H1 (cell line): Measurements from ENCODE around the gene YIF1A. TPM values are rescaled to one million over a fixed set of nuclear protein-coding genes. Genes with fewer than 3 reads are reported as not detected.

ENCODE experiments used
- ASH2L ChIP-seq: fragments of 200-600, 300-600 bp; sonication (generic); IDR thresholded peaks from one replicate; pipeline ENCODE4 v1.7.1; 2017; ENCODE audit warnings: low read length
- SIRT6 ChIP-seq: IDR thresholded peaks from one replicate; pipeline ENCODE4 v1.7.1; 2012; ENCODE audit warnings: low read length, inconsistent platforms
- TEAD4 ChIP-seq: IDR thresholded peaks from 2 replicates; pipeline ENCODE4 v1.6.1; 2012; ENCODE audit warnings: low read depth, low read length, inconsistent platforms, mixed read lengths
- polyA plus RNA-seq, 7 experiments: library from polyadenylated mRNA; depleted of rRNA in 3 of 7; stranded (reverse) in 5 of 7; unstranded in 2 of 7; fragments of >200 nt in 5 of 7; fragments of 200-250 nt in 2 of 7; gene quantifications; 1 replicate in 5 of 7; 2 replicates in 1 of 7; 4 replicates in 1 of 7; pipeline versions ENCODE4 v1.2.1 to v1.2.3, GENCODE V29; 2011 to 2013; ENCODE audit warnings: missing spikeins in 2 of 7, mixed read lengths in 2 of 7
- total RNA-seq: library from RNA; stranded (reverse); fragmentation: NEBNext Ultra II Directional; extraction: Animal tissue kit (Norgen Biotek cat#: 25700); gene quantifications from 2 replicates; pipeline ENCODE4 v1.2.1, GENCODE V29; 2021
- TF ChIP-seq, protein P1 (sequence below): fragments of 300-600 bp; sonication (generic); IDR thresholded peaks from 2 replicates; pipeline ENCODE4 v1.7.1; 2012; ENCODE audit warnings: low read length, moderate library complexity, mild to moderate bottlenecking, inconsistent platforms; ENCODE audit not compliant: insufficient replicate concordance
- TF ChIP-seq, protein P2 (sequence below): IDR thresholded peaks from 2 replicates; pipeline ENCODE4 v1.6.1; 2011; ENCODE audit warnings: low read length, improper control_type of control experiment

Gene YIF1A
- total and polyA plus RNA-seq, 2 of the 8 experiments (the other 6 are each of a cell fraction or from before 2014, with no cell fraction given): 70.1 to 178 TPM

- TF ChIP-seq, protein P1, sequence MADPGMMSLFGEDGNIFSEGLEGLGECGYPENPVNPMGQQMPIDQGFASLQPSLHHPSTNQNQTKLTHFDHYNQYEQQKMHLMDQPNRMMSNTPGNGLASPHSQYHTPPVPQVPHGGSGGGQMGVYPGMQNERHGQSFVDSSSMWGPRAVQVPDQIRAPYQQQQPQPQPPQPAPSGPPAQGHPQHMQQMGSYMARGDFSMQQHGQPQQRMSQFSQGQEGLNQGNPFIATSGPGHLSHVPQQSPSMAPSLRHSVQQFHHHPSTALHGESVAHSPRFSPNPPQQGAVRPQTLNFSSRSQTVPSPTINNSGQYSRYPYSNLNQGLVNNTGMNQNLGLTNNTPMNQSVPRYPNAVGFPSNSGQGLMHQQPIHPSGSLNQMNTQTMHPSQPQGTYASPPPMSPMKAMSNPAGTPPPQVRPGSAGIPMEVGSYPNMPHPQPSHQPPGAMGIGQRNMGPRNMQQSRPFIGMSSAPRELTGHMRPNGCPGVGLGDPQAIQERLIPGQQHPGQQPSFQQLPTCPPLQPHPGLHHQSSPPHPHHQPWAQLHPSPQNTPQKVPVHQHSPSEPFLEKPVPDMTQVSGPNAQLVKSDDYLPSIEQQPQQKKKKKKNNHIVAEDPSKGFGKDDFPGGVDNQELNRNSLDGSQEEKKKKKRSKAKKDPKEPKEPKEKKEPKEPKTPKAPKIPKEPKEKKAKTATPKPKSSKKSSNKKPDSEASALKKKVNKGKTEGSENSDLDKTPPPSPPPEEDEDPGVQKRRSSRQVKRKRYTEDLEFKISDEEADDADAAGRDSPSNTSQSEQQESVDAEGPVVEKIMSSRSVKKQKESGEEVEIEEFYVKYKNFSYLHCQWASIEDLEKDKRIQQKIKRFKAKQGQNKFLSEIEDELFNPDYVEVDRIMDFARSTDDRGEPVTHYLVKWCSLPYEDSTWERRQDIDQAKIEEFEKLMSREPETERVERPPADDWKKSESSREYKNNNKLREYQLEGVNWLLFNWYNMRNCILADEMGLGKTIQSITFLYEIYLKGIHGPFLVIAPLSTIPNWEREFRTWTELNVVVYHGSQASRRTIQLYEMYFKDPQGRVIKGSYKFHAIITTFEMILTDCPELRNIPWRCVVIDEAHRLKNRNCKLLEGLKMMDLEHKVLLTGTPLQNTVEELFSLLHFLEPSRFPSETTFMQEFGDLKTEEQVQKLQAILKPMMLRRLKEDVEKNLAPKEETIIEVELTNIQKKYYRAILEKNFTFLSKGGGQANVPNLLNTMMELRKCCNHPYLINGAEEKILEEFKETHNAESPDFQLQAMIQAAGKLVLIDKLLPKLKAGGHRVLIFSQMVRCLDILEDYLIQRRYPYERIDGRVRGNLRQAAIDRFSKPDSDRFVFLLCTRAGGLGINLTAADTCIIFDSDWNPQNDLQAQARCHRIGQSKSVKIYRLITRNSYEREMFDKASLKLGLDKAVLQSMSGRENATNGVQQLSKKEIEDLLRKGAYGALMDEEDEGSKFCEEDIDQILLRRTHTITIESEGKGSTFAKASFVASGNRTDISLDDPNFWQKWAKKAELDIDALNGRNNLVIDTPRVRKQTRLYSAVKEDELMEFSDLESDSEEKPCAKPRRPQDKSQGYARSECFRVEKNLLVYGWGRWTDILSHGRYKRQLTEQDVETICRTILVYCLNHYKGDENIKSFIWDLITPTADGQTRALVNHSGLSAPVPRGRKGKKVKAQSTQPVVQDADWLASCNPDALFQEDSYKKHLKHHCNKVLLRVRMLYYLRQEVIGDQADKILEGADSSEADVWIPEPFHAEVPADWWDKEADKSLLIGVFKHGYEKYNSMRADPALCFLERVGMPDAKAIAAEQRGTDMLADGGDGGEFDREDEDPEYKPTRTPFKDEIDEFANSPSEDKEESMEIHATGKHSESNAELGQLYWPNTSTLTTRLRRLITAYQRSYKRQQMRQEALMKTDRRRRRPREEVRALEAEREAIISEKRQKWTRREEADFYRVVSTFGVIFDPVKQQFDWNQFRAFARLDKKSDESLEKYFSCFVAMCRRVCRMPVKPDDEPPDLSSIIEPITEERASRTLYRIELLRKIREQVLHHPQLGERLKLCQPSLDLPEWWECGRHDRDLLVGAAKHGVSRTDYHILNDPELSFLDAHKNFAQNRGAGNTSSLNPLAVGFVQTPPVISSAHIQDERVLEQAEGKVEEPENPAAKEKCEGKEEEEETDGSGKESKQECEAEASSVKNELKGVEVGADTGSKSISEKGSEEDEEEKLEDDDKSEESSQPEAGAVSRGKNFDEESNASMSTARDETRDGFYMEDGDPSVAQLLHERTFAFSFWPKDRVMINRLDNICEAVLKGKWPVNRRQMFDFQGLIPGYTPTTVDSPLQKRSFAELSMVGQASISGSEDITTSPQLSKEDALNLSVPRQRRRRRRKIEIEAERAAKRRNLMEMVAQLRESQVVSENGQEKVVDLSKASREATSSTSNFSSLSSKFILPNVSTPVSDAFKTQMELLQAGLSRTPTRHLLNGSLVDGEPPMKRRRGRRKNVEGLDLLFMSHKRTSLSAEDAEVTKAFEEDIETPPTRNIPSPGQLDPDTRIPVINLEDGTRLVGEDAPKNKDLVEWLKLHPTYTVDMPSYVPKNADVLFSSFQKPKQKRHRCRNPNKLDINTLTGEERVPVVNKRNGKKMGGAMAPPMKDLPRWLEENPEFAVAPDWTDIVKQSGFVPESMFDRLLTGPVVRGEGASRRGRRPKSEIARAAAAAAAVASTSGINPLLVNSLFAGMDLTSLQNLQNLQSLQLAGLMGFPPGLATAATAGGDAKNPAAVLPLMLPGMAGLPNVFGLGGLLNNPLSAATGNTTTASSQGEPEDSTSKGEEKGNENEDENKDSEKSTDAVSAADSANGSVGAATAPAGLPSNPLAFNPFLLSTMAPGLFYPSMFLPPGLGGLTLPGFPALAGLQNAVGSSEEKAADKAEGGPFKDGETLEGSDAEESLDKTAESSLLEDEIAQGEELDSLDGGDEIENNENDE: no peak
- TF ChIP-seq, protein P2, sequence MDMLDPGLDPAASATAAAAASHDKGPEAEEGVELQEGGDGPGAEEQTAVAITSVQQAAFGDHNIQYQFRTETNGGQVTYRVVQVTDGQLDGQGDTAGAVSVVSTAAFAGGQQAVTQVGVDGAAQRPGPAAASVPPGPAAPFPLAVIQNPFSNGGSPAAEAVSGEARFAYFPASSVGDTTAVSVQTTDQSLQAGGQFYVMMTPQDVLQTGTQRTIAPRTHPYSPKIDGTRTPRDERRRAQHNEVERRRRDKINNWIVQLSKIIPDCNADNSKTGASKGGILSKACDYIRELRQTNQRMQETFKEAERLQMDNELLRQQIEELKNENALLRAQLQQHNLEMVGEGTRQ: no peak
- TF ChIP-seq ASH2L (no peak), TEAD4 (no peak), SIRT6 (no peak)
These were observed 2.2 kb downstream of the YIF1A start (continued) for GRCh38 chr11:66286699-66287098.
